Measurements from ENCODE around the gene DNAH10.

Gene DNAH10

DNA sequence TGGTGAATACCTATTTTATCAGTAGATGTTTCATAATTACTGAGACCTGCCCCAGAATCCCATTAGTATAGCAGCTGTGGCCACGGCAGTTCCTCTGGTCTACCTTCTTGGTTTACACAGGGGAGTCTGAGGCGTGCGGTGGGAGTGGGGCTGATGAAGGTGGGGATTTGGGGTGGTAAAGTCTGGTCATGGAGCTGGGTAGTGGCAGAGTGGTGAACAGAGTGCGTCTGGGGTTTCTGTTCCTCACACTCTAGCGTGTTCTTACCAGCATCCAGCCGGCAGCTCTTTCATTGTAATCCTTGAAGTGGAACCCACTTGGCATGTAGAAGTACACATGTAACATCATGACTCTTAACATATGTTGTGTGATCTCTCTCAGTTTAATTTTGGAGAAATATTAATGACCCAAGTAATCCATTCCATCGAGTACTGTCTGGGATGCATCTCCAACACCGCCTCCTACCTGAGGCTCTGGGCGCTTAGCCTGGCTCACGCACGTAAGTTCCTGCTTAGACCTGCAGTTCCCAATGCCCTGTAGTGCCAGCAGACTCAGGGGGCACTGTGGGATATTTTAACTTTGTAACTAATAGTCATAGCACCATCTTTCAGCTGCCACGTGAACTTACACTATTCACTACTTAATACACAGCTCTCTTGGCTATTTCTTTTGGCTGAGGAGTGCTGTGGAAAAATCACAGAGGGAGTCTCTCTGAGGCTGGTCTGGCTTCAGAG lies 7.9 kb upstream of the DNAH10 start:
- H3K4me3 ChIP-seq (ENCODE audit: low read depth, low read length): no peak overlapping the region
- DNase-seq (ENCODE audit: low read depth): no peak
- no peak for TF ChIP-seq POLR2A (IDR thresholded peaks at IDR 0.05; ENCODE audit: extremely low read depth, insufficient read length)
- TF ChIP-seq, protein P1, sequence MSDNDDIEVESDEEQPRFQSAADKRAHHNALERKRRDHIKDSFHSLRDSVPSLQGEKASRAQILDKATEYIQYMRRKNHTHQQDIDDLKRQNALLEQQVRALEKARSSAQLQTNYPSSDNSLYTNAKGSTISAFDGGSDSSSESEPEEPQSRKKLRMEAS (IDR thresholded peaks at IDR 0.05; ENCODE audit: low read depth, low read length): no peak
- no peak for TF ChIP-seq CTCF (IDR thresholded peaks at IDR 0.05; ENCODE audit: low read depth, low read length)
- TF ChIP-seq MYC (IDR thresholded peaks at IDR 0.05; ENCODE audit: low read depth, low read length): no peak

- no peak for DNase-seq (ENCODE audit: low read depth)
- H3K4me3 ChIP-seq (ENCODE audit: low read depth, low read length): no peak overlapping the region
- no peak for TF ChIP-seq CTCF (IDR thresholded peaks at IDR 0.05; ENCODE audit: low read depth, low read length)
- TF ChIP-seq, protein P1 (IDR thresholded peaks at IDR 0.05; ENCODE audit: low read depth, low read length): no peak
These were observed 4.5 kb upstream of the DNAH10 start for GRCh38 chr12:123757561-123757960.

GRCh38 chr12:123760267-123760938 lies 1.7 kb upstream of the DNAH10 start:
- TF ChIP-seq CTCF (IDR thresholded peaks at IDR 0.05; ENCODE audit: low read depth, low read length) (no peak), POLR2A (IDR thresholded peaks at IDR 0.05; ENCODE audit: extremely low read depth, insufficient read length) (no peak), MYC (IDR thresholded peaks at IDR 0.05; ENCODE audit: low read depth, low read length) (no peak)
- TF ChIP-seq, protein P1 (IDR thresholded peaks at IDR 0.05; ENCODE audit: low read depth, low read length): no peak
- DNase-seq (ENCODE audit: low read depth): no peak
- no peak overlapping the region for H3K4me3 ChIP-seq (ENCODE audit: low read depth, low read length)

DNA sequence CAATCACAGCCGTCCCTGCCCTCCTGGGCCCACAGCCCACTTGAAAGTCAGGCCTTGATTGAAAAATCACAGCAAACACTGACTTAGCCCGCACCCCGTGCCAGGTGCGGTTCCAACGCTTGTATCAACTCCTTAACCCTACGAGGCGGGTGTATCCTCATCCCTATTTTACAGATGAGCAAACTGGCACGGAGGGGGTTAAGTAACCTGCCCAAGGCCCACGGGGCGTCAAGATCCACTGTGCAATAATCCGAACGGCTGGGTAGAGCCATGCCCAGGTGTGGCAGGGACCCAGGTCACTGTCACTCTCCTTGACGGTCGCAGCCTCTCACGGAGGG lies 583 bp downstream of the DNAH10 start:
- TF ChIP-seq CTCF (IDR thresholded peaks at IDR 0.05; ENCODE audit: low read depth, low read length) (no peak), POLR2A (IDR thresholded peaks at IDR 0.05; ENCODE audit: extremely low read depth, insufficient read length) (no peak), MYC (IDR thresholded peaks at IDR 0.05; ENCODE audit: low read depth, low read length) (no peak)
- TF ChIP-seq, protein P1 (IDR thresholded peaks at IDR 0.05; ENCODE audit: low read depth, low read length): no peak
- H3K4me3 ChIP-seq (ENCODE audit: low read depth, low read length): no peak overlapping the region
- no peak for DNase-seq (ENCODE audit: low read depth)

DNA sequence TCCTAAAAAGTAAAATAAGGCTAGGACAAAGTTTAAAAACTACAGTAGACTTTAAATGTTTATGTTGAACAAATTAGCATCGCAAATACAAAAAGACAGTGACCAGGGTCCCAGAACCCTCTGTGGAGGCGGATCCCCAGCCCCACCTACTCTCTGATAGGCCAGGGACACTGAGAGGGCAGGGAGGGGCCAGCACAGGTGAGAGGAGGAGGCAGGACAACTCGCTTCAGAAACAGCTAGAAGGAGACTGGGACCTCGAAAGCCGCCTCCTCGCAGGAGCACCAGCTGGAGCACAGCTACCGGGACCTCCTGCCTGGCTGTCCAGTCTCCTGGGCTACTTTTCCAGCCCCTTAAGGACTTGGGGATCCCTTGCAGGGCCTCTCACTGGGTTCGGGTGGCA lies 992 bp downstream of the DNAH10 start:
- DNase-seq (ENCODE audit: low read depth): no peak
- no peak for TF ChIP-seq MYC (IDR thresholded peaks at IDR 0.05; ENCODE audit: low read depth, low read length)
- TF ChIP-seq CTCF (IDR thresholded peaks at IDR 0.05; ENCODE audit: low read depth, low read length): no peak
- TF ChIP-seq, protein P1 (IDR thresholded peaks at IDR 0.05; ENCODE audit: low read depth, low read length): no peak
- TF ChIP-seq POLR2A (IDR thresholded peaks at IDR 0.05; ENCODE audit: extremely low read depth, insufficient read length): no peak
- H3K4me3 ChIP-seq (ENCODE audit: low read depth, low read length): no peak overlapping the region

Measured in NB4 (cell line).